ENCODE data around the gene OCSTAMP.
A peak's percentile ranks its signal among the peaks of the same experiment; 100 is the strongest.

The OCSTAMP gene

DNA sequence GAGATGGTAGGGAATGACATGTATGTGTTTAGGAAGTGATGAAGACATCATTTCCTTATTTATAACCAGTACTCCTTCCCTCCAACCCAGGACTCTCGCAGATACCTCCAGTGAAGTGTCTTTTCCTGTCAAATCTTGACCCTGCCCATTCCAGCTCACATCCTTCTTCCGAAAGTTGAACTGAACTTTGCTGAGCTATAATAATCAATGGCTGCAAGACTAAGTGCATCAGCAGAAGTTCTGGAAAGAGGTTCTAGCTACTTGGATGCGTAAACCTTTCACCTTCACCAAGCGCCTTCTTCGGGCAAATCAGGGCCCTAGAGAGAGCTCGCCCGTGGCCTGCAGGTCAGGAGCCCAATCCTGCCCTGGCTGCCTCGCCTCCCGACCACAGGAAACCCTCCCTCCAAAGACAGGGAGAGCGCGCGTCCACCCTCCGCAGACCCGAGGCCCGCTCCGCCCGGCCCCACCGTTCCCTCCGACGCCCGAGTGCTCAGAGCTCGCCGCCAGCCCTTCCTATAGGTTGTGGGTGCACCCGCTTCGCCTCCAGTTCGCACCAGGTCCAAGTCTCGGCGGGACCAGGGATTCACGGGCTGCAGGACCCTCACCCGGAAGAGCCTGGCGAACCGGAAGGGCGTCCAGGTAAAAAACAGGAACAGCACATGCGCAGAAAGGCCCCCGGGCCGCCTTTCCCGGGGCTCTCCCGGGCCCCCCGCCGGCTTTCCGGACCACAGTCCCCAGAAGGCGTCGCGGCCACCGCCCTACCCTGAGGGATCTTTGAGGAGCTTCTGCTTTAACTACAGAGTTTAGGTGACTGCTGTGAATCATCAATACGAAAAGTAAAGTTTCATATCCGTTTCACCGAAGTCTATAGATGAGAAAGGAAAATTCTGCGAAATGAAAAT, 37.3 kb downstream of the OCSTAMP start, which contains the start of gene ZNF334:
ZNF334 (minus strand) TSS at position 617 of the 902 bp plus-strand sequence. CDS start 1,457 bp downstream, outside the sequence.
- peak; percentile 22 for DNase-seq (ENCODE audit: low read depth)

DNA sequence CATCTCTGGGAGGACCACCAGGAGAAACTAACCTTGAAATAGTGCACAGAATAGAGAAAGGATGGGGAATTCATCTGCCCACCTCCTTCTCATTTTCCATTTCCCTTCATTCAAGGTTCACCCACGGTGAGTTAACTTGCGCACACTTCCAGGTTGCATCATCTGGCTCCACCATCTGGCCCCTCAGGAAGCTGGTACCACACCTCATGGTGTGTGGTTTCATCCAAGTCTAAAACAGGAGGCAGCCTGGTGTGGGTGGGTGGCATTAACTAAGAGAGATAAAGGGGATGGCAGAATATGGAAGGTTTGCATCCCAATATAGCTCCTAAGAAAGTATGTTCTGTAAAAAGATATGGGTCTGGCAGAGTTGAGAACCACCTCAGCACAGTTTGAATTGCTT, 40.9 kb downstream of the OCSTAMP start:
- DNase-seq (ENCODE audit: low read depth), result no peak

DNA sequence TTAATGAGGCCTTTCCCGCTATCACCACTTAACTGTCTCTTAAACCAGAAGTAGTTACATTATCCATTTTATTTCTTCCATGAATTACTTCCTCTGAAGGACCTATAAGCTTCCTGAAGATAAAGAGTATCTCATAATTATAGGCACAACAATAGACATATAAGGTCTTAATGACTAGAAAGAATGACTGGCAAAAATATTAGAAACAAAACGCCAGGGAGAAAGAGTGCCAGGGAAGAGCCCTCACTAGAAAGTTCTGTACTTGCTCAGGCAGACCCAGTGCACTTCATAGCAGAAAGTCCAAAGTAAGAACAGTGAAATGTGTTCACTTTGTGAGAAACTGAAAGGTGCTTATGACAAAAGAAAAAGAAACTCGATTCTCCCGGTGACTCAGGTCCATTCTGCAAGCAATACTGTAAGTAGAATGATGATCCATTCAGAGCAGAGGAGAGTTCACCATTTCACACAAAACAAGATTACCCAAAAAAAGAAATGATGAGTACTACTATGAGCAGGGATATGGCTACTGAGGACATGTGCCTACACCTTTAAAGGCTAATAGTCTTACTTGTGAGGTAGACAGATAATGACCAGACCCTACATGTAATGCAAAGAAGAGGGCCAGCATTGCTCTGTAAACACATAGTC, 42.6 kb downstream of the OCSTAMP start:
- no peak for DNase-seq (ENCODE audit: low read depth)

- DNase-seq (ENCODE audit: low read depth), result no peak
Observed at GRCh38 chr20:46505506-46505905, 44.9 kb downstream of the OCSTAMP start.

DNA sequence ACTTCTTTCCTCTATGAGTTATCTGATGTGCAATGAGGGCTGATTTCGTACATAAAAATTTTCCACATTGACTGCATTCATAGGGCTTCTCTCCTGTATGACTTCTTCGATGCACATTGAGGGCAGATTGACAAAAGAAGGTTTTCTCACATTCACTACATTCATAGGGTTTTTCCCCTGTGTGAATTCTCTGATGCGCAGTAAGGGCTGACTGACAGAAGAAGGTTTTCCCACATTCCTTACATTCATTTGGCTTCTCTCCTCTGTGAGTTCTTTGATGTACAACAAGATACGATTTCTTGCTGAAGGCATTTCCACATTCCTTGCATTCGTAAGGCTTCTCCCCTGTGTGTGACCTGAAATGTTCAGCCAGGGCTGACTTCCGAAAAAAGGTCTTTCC, 48.5 kb downstream of the OCSTAMP start:
- no peak for DNase-seq (ENCODE audit: low read depth)

DNA sequence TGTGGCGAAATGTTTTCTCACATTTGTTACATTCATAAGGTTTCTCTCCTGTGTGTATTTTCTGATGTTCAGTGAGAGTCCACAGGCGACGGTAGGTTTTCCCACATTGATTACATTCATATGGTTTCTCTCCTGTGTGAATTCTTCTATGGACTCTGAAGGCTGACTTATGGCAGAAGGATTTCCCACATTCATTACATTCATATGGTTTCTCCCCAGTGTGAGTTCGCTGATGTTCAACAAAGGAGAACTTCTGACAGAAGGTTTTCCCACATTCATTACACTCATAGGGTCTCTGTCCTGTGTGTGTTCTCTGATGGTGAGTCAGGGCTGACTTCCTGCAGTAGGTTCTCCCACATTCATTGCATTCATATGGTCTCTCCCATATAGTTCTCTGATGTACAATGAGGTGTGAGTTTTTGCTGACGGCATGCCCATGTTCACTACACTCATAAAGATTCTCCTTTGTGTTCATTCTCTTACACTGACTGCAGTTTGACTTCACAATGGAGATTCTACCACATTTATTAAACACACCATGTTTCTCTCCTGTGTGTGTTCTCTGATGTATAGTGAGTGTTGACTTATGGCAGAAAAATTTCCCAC, 49.0 kb downstream of the OCSTAMP start:
- no peak for DNase-seq (ENCODE audit: low read depth)

- DNase-seq (ENCODE audit: low read depth), result no peak
Observed at GRCh38 chr20:46494077-46494476, 56.4 kb downstream of the OCSTAMP start.

GRCh38 chr20:46491354-46491753, 59.1 kb downstream of the OCSTAMP start:
- DNase-seq (ENCODE audit: low read depth), result no peak
